Neural progenitor cell (in vitro differentiated cells): ENCODE measurements around the gene VMP1. TPM values are rescaled to one million over a fixed set of nuclear protein-coding genes. Genes with fewer than 3 reads are reported as not detected.

Experiments used
- DNase-seq: peaks from one replicate; pipeline ENCODE4 v3.0.0-alpha.2; 2016; ENCODE audit warnings: low spot score
- H2AFZ ChIP-seq: fragments of 200-600 bp; sonication (generic); replicated peaks from 2 replicates; pipeline ENCODE4 v1.6.1; 2016; ENCODE audit warnings: antibody characterized with exemption
- H3F3A ChIP-seq: fragments of 200-600 bp; sonication (generic); 2 replicates; pipeline ENCODE4 v1.6.1; 2016; ENCODE audit warnings: antibody characterized with exemption, low read depth
- H3K27ac ChIP-seq: fragments of 200-600 bp; sonication (generic); 2 replicates; pipeline ENCODE4 v1.5.1; 2016; ENCODE audit warnings: mild to moderate bottlenecking
- H3K27me3 ChIP-seq: fragments of 200-600 bp; sonication (generic); 2 replicates; pipeline ENCODE4 v1.6.1; 2016; ENCODE audit warnings: mild to moderate bottlenecking, moderate library complexity
- H3K36me3 ChIP-seq: fragments of 200-600 bp; sonication (generic); 2 replicates; pipeline ENCODE4 v1.5.1; 2016
- H3K4me1 ChIP-seq: fragments of 200-600 bp; sonication (generic); 2 replicates; pipeline ENCODE4 v1.6.1; 2016; ENCODE audit warnings: mixed run types
- H3K4me2 ChIP-seq: fragments of 200-600 bp; sonication (generic); 2 replicates; pipeline ENCODE4 v1.6.1; 2016
- H3K4me3 ChIP-seq: fragments of 200-600 bp; sonication (generic); 2 replicates; pipeline ENCODE4 v1.5.1; 2016
- H3K79me2 ChIP-seq: fragments of 200-600 bp; sonication (generic); 2 replicates; pipeline ENCODE4 v1.6.1; 2016; ENCODE audit warnings: low read depth
- H3K9ac ChIP-seq: fragments of 200-600 bp; sonication (generic); 2 replicates; pipeline ENCODE4 v1.6.1; 2016
- H3K9me3 ChIP-seq: fragments of 200-600 bp; sonication (generic); 2 replicates; pipeline ENCODE4 v1.5.1; 2016; ENCODE audit warnings: low read depth
- H4K20me1 ChIP-seq: fragments of 200-600 bp; sonication (generic); 2 replicates; pipeline ENCODE4 v1.6.1; 2016; ENCODE audit warnings: low read depth
- H3K27ac Mint-ChIP-seq: 3 replicates; pipeline ENCODE4 v1.8.0; 2021; ENCODE audit warnings: mixed read lengths
- H3K27me3 Mint-ChIP-seq: 2 replicates; pipeline ENCODE4 v1.8.0; 2022; ENCODE audit warnings: low read depth, mild to moderate bottlenecking, inconsistent platforms, moderate library complexity, mixed read lengths; ENCODE audit not compliant: insufficient read depth
- H3K36me3 Mint-ChIP-seq: 3 replicates; pipeline ENCODE4 v1.8.0; 2021; ENCODE audit warnings: mixed read lengths
- H3K4me1 Mint-ChIP-seq: 3 replicates; pipeline ENCODE4 v1.8.0; 2021; ENCODE audit warnings: mixed read lengths
- H3K4me3 Mint-ChIP-seq: 3 replicates; pipeline ENCODE4 v1.8.0; 2021; ENCODE audit warnings: mild to moderate bottlenecking, moderate library complexity, mixed read lengths
- H3K9me3 Mint-ChIP-seq: 3 replicates; pipeline ENCODE4 v1.8.0; 2020; ENCODE audit warnings: mixed read lengths
- EZH2 ChIP-seq: fragments of 200-600 bp; sonication (generic); IDR thresholded peaks from 2 replicates; pipeline ENCODE4 v1.6.1; 2017; ENCODE audit warnings: antibody characterized with exemption, mild to moderate bottlenecking, moderate library complexity
- EZH2phosphoT487 ChIP-seq: fragments of 200-600 bp; sonication (generic); IDR thresholded peaks from 2 replicates; pipeline ENCODE4 v1.6.1; 2017; ENCODE audit warnings: antibody characterized with exemption
- total RNA-seq: library from RNA; depleted of rRNA; stranded (reverse); fragments of >200 nt; gene quantifications from 2 replicates; pipeline ENCODE4 v1.2.3, GENCODE V29; 2015; ENCODE audit warnings: low replicate concordance
- TF ChIP-seq, protein P1 (sequence below): fragments of 200-600 bp; sonication (generic); IDR thresholded peaks from 2 replicates; pipeline ENCODE4 v1.5.1; 2017; ENCODE audit warnings: antibody characterized with exemption, mild to moderate bottlenecking

Gene VMP1
- total RNA-seq, 1 donor from 2014 or later, result 62.1 TPM

DNA sequence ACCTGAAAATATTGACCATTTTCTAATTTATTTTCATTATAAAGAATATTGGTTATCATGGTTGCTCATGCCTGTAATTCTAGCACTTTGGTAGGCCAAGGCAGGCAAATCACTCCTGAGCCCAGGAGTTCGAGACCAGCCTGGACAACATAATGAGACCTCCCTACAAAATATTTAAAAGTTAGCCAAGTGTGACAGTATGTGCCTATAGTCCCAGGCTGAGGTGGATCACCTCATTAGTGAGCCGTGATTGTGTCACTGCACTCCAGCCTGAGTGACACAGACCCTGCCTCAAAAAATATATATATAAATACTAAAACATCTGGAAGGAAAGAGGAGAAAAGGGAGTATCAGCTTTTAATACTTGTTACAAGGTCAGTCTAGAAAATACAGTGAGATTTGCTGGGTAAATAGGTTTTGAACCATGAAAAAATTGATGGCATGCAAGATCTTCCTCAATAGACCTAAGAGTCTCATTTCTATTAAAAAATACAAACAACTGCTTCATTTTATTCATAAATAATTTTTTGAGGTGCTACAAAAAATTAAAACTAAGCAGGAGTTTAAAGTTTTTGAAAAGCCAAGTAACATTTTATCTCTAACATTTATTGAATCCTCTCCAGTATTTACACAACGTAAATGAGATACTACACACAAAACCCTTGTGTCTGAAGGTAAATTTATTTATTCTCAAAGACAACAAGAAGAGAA is 137.6 kb downstream of the VMP1 start:
- peaks cover 20% of the 10 kb centered on the region for H3K4me1 Mint-ChIP-seq
- TF ChIP-seq EZH2 (no peak), EZH2phosphoT487 (no peak)
- TF ChIP-seq, protein P1, sequence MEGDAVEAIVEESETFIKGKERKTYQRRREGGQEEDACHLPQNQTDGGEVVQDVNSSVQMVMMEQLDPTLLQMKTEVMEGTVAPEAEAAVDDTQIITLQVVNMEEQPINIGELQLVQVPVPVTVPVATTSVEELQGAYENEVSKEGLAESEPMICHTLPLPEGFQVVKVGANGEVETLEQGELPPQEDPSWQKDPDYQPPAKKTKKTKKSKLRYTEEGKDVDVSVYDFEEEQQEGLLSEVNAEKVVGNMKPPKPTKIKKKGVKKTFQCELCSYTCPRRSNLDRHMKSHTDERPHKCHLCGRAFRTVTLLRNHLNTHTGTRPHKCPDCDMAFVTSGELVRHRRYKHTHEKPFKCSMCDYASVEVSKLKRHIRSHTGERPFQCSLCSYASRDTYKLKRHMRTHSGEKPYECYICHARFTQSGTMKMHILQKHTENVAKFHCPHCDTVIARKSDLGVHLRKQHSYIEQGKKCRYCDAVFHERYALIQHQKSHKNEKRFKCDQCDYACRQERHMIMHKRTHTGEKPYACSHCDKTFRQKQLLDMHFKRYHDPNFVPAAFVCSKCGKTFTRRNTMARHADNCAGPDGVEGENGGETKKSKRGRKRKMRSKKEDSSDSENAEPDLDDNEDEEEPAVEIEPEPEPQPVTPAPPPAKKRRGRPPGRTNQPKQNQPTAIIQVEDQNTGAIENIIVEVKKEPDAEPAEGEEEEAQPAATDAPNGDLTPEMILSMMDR, result no peak
- Histone ChIP-seq H3K4me3 (no peak overlapping the region), H3K27me3 (no peaks in the 10 kb centered on the region), H2AFZ (no peak overlapping the region), H3K27ac (no peak overlapping the region), H3K4me2 (no peak overlapping the region), H3K79me2 (peaks cover 5% of the 10 kb centered on the region), H3F3A (peaks cover 14% of the 10 kb centered on the region), H3K36me3 (no peaks in the 10 kb centered on the region), H3K9me3 (no peaks in the 10 kb centered on the region), H3K4me1 (peaks cover 16% of the 10 kb centered on the region), H3K9ac (no peak overlapping the region), H4K20me1 (no peaks in the 10 kb centered on the region)
- peaks cover 13% of the 10 kb centered on the region for H3K36me3 Mint-ChIP-seq
- peaks cover 2% of the 10 kb centered on the region for H3K27me3 Mint-ChIP-seq
- H3K4me3 Mint-ChIP-seq, result no peak overlapping the region
- no peak for DNase-seq
- H3K27ac Mint-ChIP-seq, result no peak overlapping the region
- no peaks in the 10 kb centered on the region for H3K9me3 Mint-ChIP-seq

DNA sequence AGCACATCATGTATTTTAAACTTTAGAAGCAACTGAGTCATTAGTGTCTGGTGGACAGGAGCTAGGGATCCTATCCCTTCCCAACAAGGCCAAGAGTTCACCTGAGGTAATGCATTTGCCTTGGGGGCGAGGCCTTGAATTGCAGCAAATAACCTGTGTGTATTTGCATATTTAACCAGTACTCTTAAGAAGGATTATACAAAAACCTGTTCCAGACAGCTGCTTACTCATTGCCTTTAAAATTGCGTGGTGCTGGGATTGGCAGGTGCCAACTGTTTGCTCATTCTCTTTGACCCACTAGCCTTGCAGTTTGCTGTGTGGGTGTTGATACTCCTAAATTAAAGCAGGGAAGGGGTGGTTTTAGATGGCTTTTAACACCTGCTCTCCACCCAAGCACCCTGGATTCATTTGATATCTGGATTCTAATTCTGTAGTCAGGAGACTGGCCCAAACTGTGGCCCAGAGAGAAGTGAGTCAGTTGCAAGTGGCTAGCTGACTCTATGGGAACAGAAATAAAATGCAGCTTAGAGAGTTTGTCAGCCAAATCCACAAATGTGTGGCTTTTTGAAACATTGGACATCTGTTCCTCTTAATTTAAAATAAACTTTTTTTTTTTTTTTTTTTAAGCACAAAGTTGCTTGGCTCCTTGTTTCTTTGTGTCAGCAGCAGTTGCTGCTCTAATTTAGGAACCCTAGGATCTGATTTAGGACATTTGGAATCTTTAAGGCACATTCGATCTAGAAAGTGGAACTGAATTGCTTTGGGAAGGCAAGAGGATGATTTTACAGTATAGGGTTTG is 138.3 kb downstream of the VMP1 start:
- TF ChIP-seq, protein P1, result no peak
- TF ChIP-seq EZH2, result no peak
- no peak for TF ChIP-seq EZH2phosphoT487
- H3K27ac Mint-ChIP-seq, result no peak overlapping the region
- Histone ChIP-seq H3F3A (peaks cover 7% of the 10 kb centered on the region), H4K20me1 (no peaks in the 10 kb centered on the region), H3K4me3 (no peak overlapping the region), H3K9ac (no peak overlapping the region), H2AFZ (no peak overlapping the region), H3K36me3 (no peaks in the 10 kb centered on the region), H3K27ac (no peak overlapping the region), H3K79me2 (no peaks in the 10 kb centered on the region), H3K27me3 (no peaks in the 10 kb centered on the region), H3K9me3 (no peaks in the 10 kb centered on the region), H3K4me2 (no peak overlapping the region), H3K4me1 (peaks cover 8% of the 10 kb centered on the region)
- DNase-seq, result no peak
- peaks cover 12% of the 10 kb centered on the region for H3K4me1 Mint-ChIP-seq
- no peak overlapping the region for H3K4me3 Mint-ChIP-seq
- H3K9me3 Mint-ChIP-seq, result no peaks in the 10 kb centered on the region
- H3K36me3 Mint-ChIP-seq, result peaks cover 11% of the 10 kb centered on the region
- peaks cover 2% of the 10 kb centered on the region for H3K27me3 Mint-ChIP-seq

DNA sequence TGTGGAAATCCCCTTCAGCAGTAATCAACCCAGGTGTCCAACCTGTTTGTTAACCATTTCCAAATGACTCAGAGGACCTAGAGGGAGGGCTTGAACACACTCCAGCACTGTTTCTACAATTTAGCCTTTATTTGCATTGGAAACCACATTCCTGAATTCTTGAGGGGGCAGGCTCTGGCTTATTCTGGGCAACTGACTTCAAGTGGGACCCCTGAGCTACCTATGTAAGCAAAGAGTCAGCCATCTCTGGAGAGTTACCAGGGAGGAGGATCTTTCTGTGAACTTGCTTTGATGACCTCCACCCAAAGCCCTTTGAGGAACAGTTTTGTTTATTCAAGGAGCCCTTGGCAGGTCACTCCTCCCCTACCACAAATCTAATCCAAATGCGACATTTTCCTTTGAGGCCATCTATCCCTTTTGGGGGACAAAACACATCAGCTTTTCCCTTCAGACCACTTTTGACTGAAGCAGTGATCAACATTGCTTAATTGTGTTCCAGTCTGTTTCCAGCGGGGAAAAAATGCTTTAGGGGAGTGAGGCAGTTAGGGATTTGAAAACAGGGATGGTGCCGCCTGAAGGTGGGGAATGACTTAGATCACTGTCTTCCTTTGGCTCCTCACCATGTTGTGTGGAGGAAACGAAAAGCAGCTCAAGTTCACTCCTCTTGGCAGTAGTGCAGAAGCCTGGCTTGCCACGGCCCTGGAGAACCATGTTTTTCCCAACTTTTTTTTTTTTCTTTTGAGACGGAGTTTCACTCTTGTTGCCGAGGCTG is 139.1 kb downstream of the VMP1 start:
- Mint-ChIP-seq H3K4me1 (peaks cover 5% of the 10 kb centered on the region), H3K27ac (no peak overlapping the region), H3K36me3 (peaks cover 6% of the 10 kb centered on the region), H3K27me3 (peaks cover 2% of the 10 kb centered on the region), H3K4me3 (no peak overlapping the region), H3K9me3 (no peaks in the 10 kb centered on the region)
- no peaks in the 10 kb centered on the region for H3K36me3 ChIP-seq
- no peak overlapping the region for H2AFZ ChIP-seq
- no peaks in the 10 kb centered on the region for H3K9me3 ChIP-seq
- H3K79me2 ChIP-seq, result no peaks in the 10 kb centered on the region
- H3K4me2 ChIP-seq, result no peak overlapping the region
- H4K20me1 ChIP-seq, result no peaks in the 10 kb centered on the region
- no peak for DNase-seq
- H3K27ac ChIP-seq, result no peak overlapping the region
- no peaks in the 10 kb centered on the region for H3K27me3 ChIP-seq
- peaks cover 3% of the 10 kb centered on the region for H3K4me1 ChIP-seq
- no peak overlapping the region for H3K4me3 ChIP-seq
- H3F3A ChIP-seq, result peaks cover 7% of the 10 kb centered on the region
- no peak for TF ChIP-seq EZH2
- TF ChIP-seq, protein P1, result no peak
- TF ChIP-seq EZH2phosphoT487, result no peak
- H3K9ac ChIP-seq, result no peak overlapping the region
